ENCODE data around the gene ECSCR.

- TF ChIP-seq POLR2A (IDR thresholded peaks at IDR 0.05; ENCODE audit: low read depth, low read length) = no peak
- TF ChIP-seq CTCF (IDR thresholded peaks at IDR 0.05 in 2 of 3, conservative IDR thresholded peaks at IDR 0.05 in 1 of 3; ENCODE audit: control insufficient read depth in 2 of 3, extremely low read depth in 1 of 3, insufficient read depth in 1 of 3, low read depth in 3 of 3, low read length in 3 of 3) = peak in 1 of 3 experiments; percentile 10; a peak in 1 of 6 replicates
- TF ChIP-seq EZH2 (IDR thresholded peaks at IDR 0.05; ENCODE audit: borderline replicate concordance, control insufficient read depth, low read depth, low read length) = no peak
Observed at GRCh38 chr5:139468421-139468931, 5.9 kb upstream of the ECSCR start.

Data from GM12878 (cell line).